HuH-7 (cell line): ENCODE results near the gene ADGRG2.
A peak's percentile ranks its signal among the peaks of the same experiment; 100 is the strongest.

ENCODE experiments used
- DNase-seq: peaks from one replicate; pipeline ENCODE4 v3.0.0; 2011; ENCODE audit warnings: low spot score

Gene ADGRG2

GRCh38 chrX:19121898-19122640, at the start of gene ADGRG2:
Gene ADGRG2 (minus strand): TSS chrX:19122468. CDS start chrX:19068834, 53,634 bp downstream.
- peak; percentile 25 for DNase-seq

- DNase-seq: no peak
These were observed 46.3 kb upstream of the ADGRG2 start for GRCh38 chrX:19168609-19169008.

GRCh38 chrX:19162851-19163250, 40.6 kb upstream of the ADGRG2 start:
- DNase-seq: no peak

- DNase-seq: no peak
These were observed 33.9 kb upstream of the ADGRG2 start for GRCh38 chrX:19156186-19156585.

- DNase-seq: no peak
These were observed 30.5 kb upstream of the ADGRG2 start for GRCh38 chrX:19152762-19153161.

- no peak for DNase-seq
These were observed 14.8 kb upstream of the ADGRG2 start for GRCh38 chrX:19137067-19137466.

GRCh38 chrX:19133784-19134183, 11.5 kb upstream of the ADGRG2 start:
- DNase-seq: no peak

- no peak for DNase-seq
These were observed 11.0 kb upstream of the ADGRG2 start for GRCh38 chrX:19133231-19133630.

GRCh38 chrX:19130628-19131027, 8.4 kb upstream of the ADGRG2 start:
- no peak for DNase-seq

- no peak for DNase-seq
These were observed 7.4 kb upstream of the ADGRG2 start for GRCh38 chrX:19129694-19130093.

GRCh38 chrX:19127649-19128168, 5.4 kb upstream of the ADGRG2 start:
- no peak for DNase-seq

- DNase-seq: no peak
These were observed 357 bp upstream of the ADGRG2 start for GRCh38 chrX:19122641-19123009.

- no peak for DNase-seq
These were observed 802 bp downstream of the ADGRG2 start for GRCh38 chrX:19121466-19121865.

GRCh38 chrX:19110642-19111041, 11.6 kb downstream of the ADGRG2 start:
- DNase-seq: no peak

- DNase-seq: no peak
These were observed 15.2 kb downstream of the ADGRG2 start for GRCh38 chrX:19107035-19107434.

- no peak for DNase-seq
These were observed 21.7 kb downstream of the ADGRG2 start for GRCh38 chrX:19100586-19100985.

- DNase-seq: no peak
These were observed 24.6 kb downstream of the ADGRG2 start for GRCh38 chrX:19097553-19098283.

GRCh38 chrX:19096586-19096985, 25.7 kb downstream of the ADGRG2 start:
- DNase-seq: no peak

- DNase-seq: no peak
These were observed 27.6 kb downstream of the ADGRG2 start for GRCh38 chrX:19094654-19095053.

- no peak for DNase-seq
These were observed 30.7 kb downstream of the ADGRG2 start for GRCh38 chrX:19091596-19091995.

- no peak for DNase-seq
These were observed 32.7 kb downstream of the ADGRG2 start for GRCh38 chrX:19089555-19090040.

GRCh38 chrX:19086102-19086772, 36.0 kb downstream of the ADGRG2 start:
- no peak for DNase-seq

GRCh38 chrX:19085666-19086065, 36.6 kb downstream of the ADGRG2 start:
- no peak for DNase-seq
